GM12891 (cell line): Measurements from ENCODE around the gene TRPV5.

Source experiments
- PAX5 ChIP-seq: IDR thresholded peaks from 2 replicates; pipeline ENCODE4 v1.6.1; 2011; ENCODE audit warnings: low read length, moderate library complexity, mild to moderate bottlenecking; ENCODE audit not compliant: insufficient read depth, severe bottlenecking
- POLR2A ChIP-seq: IDR thresholded peaks from 2 replicates; pipeline ENCODE4 v1.6.1; 2011; ENCODE audit warnings: low read depth, low read length, control low read depth
- POLR2AphosphoS5 ChIP-seq: IDR thresholded peaks from 2 replicates; pipeline ENCODE4 v1.6.1; 2011; ENCODE audit warnings: low read depth, low read length, control low read depth
- POU2F2 ChIP-seq: IDR thresholded peaks from 2 replicates; pipeline ENCODE4 v1.6.1; 2011; ENCODE audit warnings: low read depth, mild to moderate bottlenecking, control low read depth, low read length, moderate library complexity
- SPI1 ChIP-seq: IDR thresholded peaks from 2 replicates; pipeline ENCODE4 v1.6.1; 2011; ENCODE audit warnings: low read depth, low read length, control low read depth
- TAF1 ChIP-seq: IDR thresholded peaks from 2 replicates; pipeline ENCODE4 v1.6.1; 2011; ENCODE audit warnings: low read depth, low read length, control low read depth

DNA sequence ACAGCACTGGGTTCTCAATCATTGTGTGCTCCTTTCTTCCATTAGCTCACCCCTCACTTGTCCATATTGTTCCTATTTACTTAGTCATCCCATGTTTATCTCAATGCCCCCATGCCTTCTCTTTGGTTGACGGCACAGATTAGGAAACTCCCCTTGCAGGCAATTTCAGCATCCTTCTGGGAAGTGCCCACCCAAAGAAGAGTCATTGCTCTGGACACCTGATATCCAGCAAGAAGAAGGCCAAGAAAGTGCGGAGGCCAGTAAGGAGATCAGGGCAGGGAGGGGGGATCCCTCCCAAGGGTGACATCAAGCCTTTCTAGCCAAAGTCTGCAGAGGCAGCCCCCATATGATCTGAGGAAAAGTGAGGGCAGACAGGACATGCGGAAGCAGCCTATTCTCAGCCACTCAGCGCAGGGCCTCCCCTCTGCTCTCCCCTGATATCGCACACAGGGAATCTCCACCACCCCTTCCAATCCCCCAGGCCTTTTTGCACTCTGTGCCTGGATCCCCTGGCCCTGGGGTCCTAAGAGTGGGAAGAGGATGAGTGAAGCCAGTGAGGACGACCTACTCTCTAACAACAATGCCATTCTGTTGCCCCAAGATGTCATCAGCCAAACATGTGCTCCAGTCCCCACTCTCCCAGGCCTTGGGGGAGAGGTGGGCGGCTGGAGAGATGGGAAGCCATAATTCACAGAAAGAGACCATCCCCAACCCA lies 49.8 kb downstream of the TRPV5 start:
- TF ChIP-seq POLR2A (no peak), POLR2AphosphoS5 (no peak), TAF1 (no peak), SPI1 (no peak), PAX5 (no peak), POU2F2 (no peak)
